HT1080 (cell line): ENCODE data around the gene CLIP1. TPM values are rescaled to one million over a fixed set of nuclear protein-coding genes. Genes with fewer than 3 reads are reported as not detected.
"Not testable (repeated sequence)": the region's sequence is repeated elsewhere in the genome, so short reads cannot be mapped to it uniquely, and the experiment has no call there.

Experiments used
- DNase-seq: peaks from one replicate; pipeline ENCODE4 v3.0.0-alpha.2; 2015; ENCODE audit warnings: low read depth
- total RNA-seq: library from RNA; depleted of rRNA; stranded (reverse); fragments of >200 nt; shearing (Covaris generic); gene quantifications from 2 replicates; pipeline ENCODE4 v1.2.3, GENCODE V29; 2014

CLIP1 gene
- total RNA-seq, 1 experiment from 2014 or later, result 26.6 TPM

- DNase-seq, result no peak
Observed at GRCh38 chr12:122399254-122399591, 23.2 kb downstream of the CLIP1 start.

- not testable (repeated sequence) for DNase-seq
Observed at GRCh38 chr12:122397981-122398380, 24.5 kb downstream of the CLIP1 start.

- peak; percentile 77 for DNase-seq
Observed at GRCh38 chr12:122395319-122395718, 27.1 kb downstream of the CLIP1 start.

- DNase-seq, result no peak
Observed at GRCh38 chr12:122394626-122395194, 27.8 kb downstream of the CLIP1 start.

- DNase-seq, result no peak
Observed at GRCh38 chr12:122393817-122394216, 28.7 kb downstream of the CLIP1 start.

GRCh38 chr12:122392411-122392810, 30.1 kb downstream of the CLIP1 start:
- no peak for DNase-seq

- DNase-seq, result no peak
Observed at GRCh38 chr12:122389677-122390076, 32.8 kb downstream of the CLIP1 start.

- DNase-seq, result no peak
Observed at GRCh38 chr12:122387887-122388286, 34.6 kb downstream of the CLIP1 start.

- no peak for DNase-seq
Observed at GRCh38 chr12:122385171-122386016, 37.1 kb downstream of the CLIP1 start.

- no peak for DNase-seq
Observed at GRCh38 chr12:122382919-122383350, 39.5 kb downstream of the CLIP1 start.

- DNase-seq, result no peak
Observed at GRCh38 chr12:122381021-122381420, 41.4 kb downstream of the CLIP1 start.

GRCh38 chr12:122376751-122377150, 45.7 kb downstream of the CLIP1 start:
- DNase-seq, result not testable (repeated sequence)

- DNase-seq, result no peak
Observed at GRCh38 chr12:122374707-122375106, 47.8 kb downstream of the CLIP1 start.

- DNase-seq, result no peak
Observed at GRCh38 chr12:122371475-122372045, 50.9 kb downstream of the CLIP1 start.

GRCh38 chr12:122368361-122369073, 54.0 kb downstream of the CLIP1 start:
- DNase-seq, result peak; percentile 37

GRCh38 chr12:122367632-122368031, 54.8 kb downstream of the CLIP1 start:
- DNase-seq, result not testable (repeated sequence)

- peak; percentile 87 for DNase-seq
Observed at GRCh38 chr12:122366685-122367475, 55.6 kb downstream of the CLIP1 start.

GRCh38 chr12:122365226-122365625, 57.2 kb downstream of the CLIP1 start:
- not testable (repeated sequence) for DNase-seq

- no peak for DNase-seq
Observed at GRCh38 chr12:122363782-122364181, 58.7 kb downstream of the CLIP1 start.

- no peak for DNase-seq
Observed at GRCh38 chr12:122362755-122363154, 59.7 kb downstream of the CLIP1 start.

GRCh38 chr12:122358403-122358802, 64.1 kb downstream of the CLIP1 start:
- not testable (repeated sequence) for DNase-seq
